Endothelial cell of umbilical vein (primary cell): Measurements from ENCODE around the gene SRPK2. TPM values are rescaled to one million over a fixed set of nuclear protein-coding genes. Genes with fewer than 3 reads are reported as not detected.

Experiments used
- BruUV-seq: library from RNA; stranded (reverse); fragments of 400-500 nt; replicated peaks from 2 replicates; lab custom pipeline; 2021; lab: Mats Ljungman, UMichigan
- CTCF ChIA-PET: fragments of 300-600, 350-600 bp; sonication (Branson Sonifier 250); formaldehyde crosslinking; loops from one replicate; lab custom pipeline; 2021; ENCODE audit warnings: antibody characterized with exemption, inconsistent platforms; lab: Charles Lee
- POLR2A ChIA-PET: fragments of 300-600, 350-600 bp; sonication (Branson Sonifier 250); formaldehyde crosslinking; loops from one replicate; lab custom pipeline; 2021; ENCODE audit warnings: antibody characterized with exemption, inconsistent platforms; lab: Charles Lee
- DNase-seq: peaks from one replicate; pipeline ENCODE4 v3.0.0-alpha.2; 2011; ENCODE audit warnings: low read depth, low spot score
- FAIRE-seq: peaks from 2 replicates; lab custom pipeline; 2011; peaks lifted over from hg19 to GRCh38; lab: Jason Lieb, UNC
- H2AFZ ChIP-seq: 2 replicates; pipeline ENCODE4 v1.6.0; 2012; ENCODE audit warnings: low read depth, low read length, control low read depth, inconsistent platforms
- H3K27ac ChIP-seq: 2 replicates; pipeline ENCODE4 v1.5.1; 2011; ENCODE audit warnings: low read depth, mild to moderate bottlenecking, control low read depth, low read length, moderate library complexity; ENCODE audit not compliant: insufficient read depth
- H3K27me3 ChIP-seq, 2 experiments: 2 replicates each; pipeline versions ENCODE4 v1.6.0 to v1.6.1; 2011; ENCODE audit warnings: low read length in 2 of 2, mixed read lengths in 1 of 2; ENCODE audit not compliant: control insufficient read depth in 2 of 2, insufficient read depth in 2 of 2
- H3K36me3 ChIP-seq, 2 experiments: 2 replicates in 1 of 2; 3 replicates in 1 of 2; pipeline ENCODE4 v1.5.1; 2011; ENCODE audit warnings: low read length in 2 of 2, mild to moderate bottlenecking in 1 of 2, moderate library complexity in 1 of 2; ENCODE audit not compliant: control insufficient read depth in 2 of 2, insufficient read depth in 2 of 2; ENCODE audit errors: extremely low read depth in 1 of 2
- H3K4me1 ChIP-seq: 3 replicates; pipeline ENCODE4 v1.5.1; 2011; ENCODE audit warnings: mild to moderate bottlenecking, low read length; ENCODE audit not compliant: control insufficient read depth, insufficient read depth; ENCODE audit errors: extremely low read depth
- H3K4me2 ChIP-seq: 2 replicates; pipeline ENCODE4 v1.6.1; 2011; ENCODE audit warnings: low read length, control low read depth, mixed read lengths; ENCODE audit not compliant: insufficient read depth
- H3K4me3 ChIP-seq, 3 experiments: fragments of 200-600 bp in 1 of 3; sonication (generic), shearing (Covaris generic) in 1 of 3; replicated peaks in 1 of 3; 2 replicates each; pipeline ENCODE4 v1.5.1; 2011 to 2016; ENCODE audit warnings: control low read depth in 3 of 3, low read length in 3 of 3, mild to moderate bottlenecking in 2 of 3, inconsistent platforms in 1 of 3, low read depth in 1 of 3, moderate library complexity in 1 of 3; ENCODE audit not compliant: insufficient read depth in 1 of 3
- H3K79me2 ChIP-seq: 2 replicates; pipeline ENCODE4 v1.6.0; 2012; ENCODE audit warnings: low read length, inconsistent platforms; ENCODE audit not compliant: control insufficient read depth, insufficient read depth
- H3K9ac ChIP-seq: replicated peaks from 2 replicates; pipeline ENCODE3; 2011; ENCODE audit warnings: low read length, control low read depth; ENCODE audit not compliant: insufficient read depth; ENCODE audit errors: extremely low read depth
- H3K9me1 ChIP-seq: replicated peaks from 3 replicates; pipeline ENCODE4 v1.6.0; 2011; ENCODE audit warnings: mild to moderate bottlenecking, low read length; ENCODE audit not compliant: control insufficient read depth, insufficient read depth; ENCODE audit errors: extremely low read depth
- H3K9me3 ChIP-seq: replicated peaks from 2 replicates; pipeline ENCODE4 v1.5.1; 2012; ENCODE audit warnings: low read length, inconsistent platforms; ENCODE audit not compliant: control insufficient read depth, insufficient read depth
- H4K20me1 ChIP-seq: replicated peaks from 2 replicates; pipeline ENCODE3; 2011; ENCODE audit warnings: mild to moderate bottlenecking, low read length; ENCODE audit not compliant: control insufficient read depth, insufficient read depth; ENCODE audit errors: extremely low read depth
- EZH2 ChIP-seq: IDR thresholded peaks from 2 replicates; pipeline ENCODE4 v1.6.1; 2012; ENCODE audit warnings: borderline replicate concordance, low read depth, mild to moderate bottlenecking, moderate library complexity, low read length, inconsistent platforms; ENCODE audit not compliant: severe bottlenecking
- FOS ChIP-seq: IDR thresholded peaks from 2 replicates; pipeline ENCODE4 v1.6.1; 2011; ENCODE audit warnings: mild to moderate bottlenecking, low read length, moderate library complexity, borderline replicate concordance; ENCODE audit not compliant: insufficient read depth
- GATA2 ChIP-seq: IDR thresholded peaks from 2 replicates; pipeline ENCODE4 v1.7.0; 2011; ENCODE audit warnings: low read depth, mild to moderate bottlenecking, moderate library complexity, mixed read lengths, low read length; ENCODE audit not compliant: insufficient read length, insufficient read depth
- JUN ChIP-seq: IDR thresholded peaks from 2 replicates; pipeline ENCODE4 v1.6.1; 2011; ENCODE audit warnings: borderline replicate concordance, low read depth; ENCODE audit not compliant: insufficient read length, insufficient read depth
- MAX ChIP-seq: IDR thresholded peaks from 2 replicates; pipeline ENCODE4 v1.6.1; 2011; ENCODE audit not compliant: insufficient read depth, insufficient read length
- MYC ChIP-seq: IDR thresholded peaks from one replicate; pipeline ENCODE4 v1.6.1; 2011; ENCODE audit warnings: mild to moderate bottlenecking, low read depth, low read length
- POLR2A ChIP-seq: IDR thresholded peaks from 2 replicates; pipeline ENCODE4 v1.6.1; 2012; ENCODE audit warnings: low read depth, mild to moderate bottlenecking, control low read depth, low read length
- POLR2AphosphoS5 ChIP-seq: IDR thresholded peaks from 2 replicates; pipeline ENCODE4 v1.6.1; 2012; ENCODE audit warnings: low read depth, mild to moderate bottlenecking, control low read depth, low read length, moderate library complexity; ENCODE audit not compliant: insufficient read depth
- dilution Hi-C: fragments of 300-500 bp; cut with MboI; formaldehyde crosslinking; loops from one replicate; pipeline ENCODE4 v1.15.0; 2019; ENCODE audit warnings: low sequenced_read_pairs; ENCODE audit not compliant: extremely low pct_ligation_motif_present
- intact Hi-C: fragments of 100-400 bp; cut with micrococcal nuclease; formaldehyde crosslinking; loops from one replicate; pipeline ENCODE4 v1.10.0; 2022
- polyA plus RNA-seq, 4 experiments: library from polyadenylated mRNA; depleted of rRNA in 3 of 4; stranded (reverse) in 3 of 4; unstranded in 1 of 4; fragments of >200 nt; gene quantifications; 2 replicates each; pipeline versions ENCODE4 v1.2.1 to v1.2.3, GENCODE V29; 2011 to 2012; ENCODE audit warnings: missing spikeins in 1 of 4
- total RNA-seq: library from RNA; stranded (reverse); gene quantifications from 2 replicates; pipeline ENCODE4 v1.2.3, GENCODE V29; 2021
- TF ChIP-seq, protein P1 (sequence below), 2 donors: IDR thresholded peaks; 1 replicate in 1 of 2; 2 replicates in 1 of 2; pipeline ENCODE4 v1.5.1; 2011; ENCODE audit warnings: low read length in 2 of 2, mild to moderate bottlenecking in 2 of 2, moderate library complexity in 2 of 2, control low read depth in 1 of 2, inconsistent platforms in 1 of 2, low read depth in 1 of 2; ENCODE audit not compliant: insufficient read depth in 1 of 2; ENCODE audit errors: extremely low read depth in 1 of 2

Gene SRPK2
- total and polyA plus RNA-seq, 2 donors (not counting 3 experiments of a cell fraction or from before 2014, with no cell fraction given): 13.4 to 55.2 TPM

DNA sequence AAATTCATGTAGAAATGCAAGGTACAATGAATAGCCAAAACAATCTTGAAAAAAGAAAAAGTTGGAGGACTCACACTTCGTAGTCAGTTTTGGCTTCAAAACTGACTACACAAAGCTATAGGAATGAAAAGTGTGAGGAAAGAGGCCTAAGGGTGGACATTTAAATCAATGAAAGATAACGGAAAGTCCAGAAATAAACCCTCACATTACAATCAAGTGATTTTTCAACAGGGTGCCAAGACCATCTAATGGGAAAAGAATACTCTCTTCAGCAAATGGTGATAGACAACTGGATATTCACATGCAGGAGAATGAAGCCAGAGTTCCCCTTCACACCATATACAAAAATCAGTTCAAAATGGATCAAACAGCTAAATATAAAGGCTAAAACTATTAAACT lies 106.8 kb downstream of the SRPK2 start:
- H3K4me3 ChIP-seq: no peak overlapping the region
- H3K4me1 ChIP-seq: no peaks in the 10 kb centered on the region
- BruUV-seq: no TSS peak
- no peaks in the 10 kb centered on the region for H3K36me3 ChIP-seq
- FAIRE-seq: no peak
- ChIA-PET CTCF (interaction anchor here (1.0 kb wide), 1 partner anchor 15 kb away, joined by 3 read pairs; no protein-coding TSS in a partner anchor), POLR2A (no interaction called here)
- no peaks in the 10 kb centered on the region for H3K27me3 ChIP-seq
- intact Hi-C loops (no loop called here), dilution Hi-C loops (no loop called here)
- H3K27ac ChIP-seq: no peak overlapping the region
- TF ChIP-seq JUN: no peak
- no peak for TF ChIP-seq EZH2
- no peak for TF ChIP-seq FOS
- no peak for TF ChIP-seq MYC
- TF ChIP-seq, protein P1, sequence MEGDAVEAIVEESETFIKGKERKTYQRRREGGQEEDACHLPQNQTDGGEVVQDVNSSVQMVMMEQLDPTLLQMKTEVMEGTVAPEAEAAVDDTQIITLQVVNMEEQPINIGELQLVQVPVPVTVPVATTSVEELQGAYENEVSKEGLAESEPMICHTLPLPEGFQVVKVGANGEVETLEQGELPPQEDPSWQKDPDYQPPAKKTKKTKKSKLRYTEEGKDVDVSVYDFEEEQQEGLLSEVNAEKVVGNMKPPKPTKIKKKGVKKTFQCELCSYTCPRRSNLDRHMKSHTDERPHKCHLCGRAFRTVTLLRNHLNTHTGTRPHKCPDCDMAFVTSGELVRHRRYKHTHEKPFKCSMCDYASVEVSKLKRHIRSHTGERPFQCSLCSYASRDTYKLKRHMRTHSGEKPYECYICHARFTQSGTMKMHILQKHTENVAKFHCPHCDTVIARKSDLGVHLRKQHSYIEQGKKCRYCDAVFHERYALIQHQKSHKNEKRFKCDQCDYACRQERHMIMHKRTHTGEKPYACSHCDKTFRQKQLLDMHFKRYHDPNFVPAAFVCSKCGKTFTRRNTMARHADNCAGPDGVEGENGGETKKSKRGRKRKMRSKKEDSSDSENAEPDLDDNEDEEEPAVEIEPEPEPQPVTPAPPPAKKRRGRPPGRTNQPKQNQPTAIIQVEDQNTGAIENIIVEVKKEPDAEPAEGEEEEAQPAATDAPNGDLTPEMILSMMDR (IDR thresholded peaks at IDR 0.05; ENCODE audit: extremely low read depth in 1 of 2, insufficient read depth in 1 of 2, low read depth in 1 of 2, low read length in 2 of 2): no peak
- no peak for TF ChIP-seq GATA2
- no peak for TF ChIP-seq MAX
- TF ChIP-seq POLR2A: no peak
- TF ChIP-seq POLR2AphosphoS5: no peak
- H3K79me2 ChIP-seq: peaks cover 40% of the 10 kb centered on the region
- no peak overlapping the region for H3K4me2 ChIP-seq
- no peaks in the 10 kb centered on the region for H3K9me1 ChIP-seq
- H3K9me3 ChIP-seq: no peaks in the 10 kb centered on the region
- H3K9ac ChIP-seq: no peak overlapping the region
- DNase-seq: no peak
- no peaks in the 10 kb centered on the region for H4K20me1 ChIP-seq
- no peak overlapping the region for H2AFZ ChIP-seq
